ENCODE data around the gene HOXB7. TPM values are rescaled to one million over a fixed set of nuclear protein-coding genes. Genes with fewer than 3 reads are reported as not detected.

Gene HOXB7
- total and polyA plus RNA-seq, 2 of the 13 experiments (the other 11 are each of a cell fraction or from before 2014, with no cell fraction given): 0.04 TPM; not detected in 1

DNA sequence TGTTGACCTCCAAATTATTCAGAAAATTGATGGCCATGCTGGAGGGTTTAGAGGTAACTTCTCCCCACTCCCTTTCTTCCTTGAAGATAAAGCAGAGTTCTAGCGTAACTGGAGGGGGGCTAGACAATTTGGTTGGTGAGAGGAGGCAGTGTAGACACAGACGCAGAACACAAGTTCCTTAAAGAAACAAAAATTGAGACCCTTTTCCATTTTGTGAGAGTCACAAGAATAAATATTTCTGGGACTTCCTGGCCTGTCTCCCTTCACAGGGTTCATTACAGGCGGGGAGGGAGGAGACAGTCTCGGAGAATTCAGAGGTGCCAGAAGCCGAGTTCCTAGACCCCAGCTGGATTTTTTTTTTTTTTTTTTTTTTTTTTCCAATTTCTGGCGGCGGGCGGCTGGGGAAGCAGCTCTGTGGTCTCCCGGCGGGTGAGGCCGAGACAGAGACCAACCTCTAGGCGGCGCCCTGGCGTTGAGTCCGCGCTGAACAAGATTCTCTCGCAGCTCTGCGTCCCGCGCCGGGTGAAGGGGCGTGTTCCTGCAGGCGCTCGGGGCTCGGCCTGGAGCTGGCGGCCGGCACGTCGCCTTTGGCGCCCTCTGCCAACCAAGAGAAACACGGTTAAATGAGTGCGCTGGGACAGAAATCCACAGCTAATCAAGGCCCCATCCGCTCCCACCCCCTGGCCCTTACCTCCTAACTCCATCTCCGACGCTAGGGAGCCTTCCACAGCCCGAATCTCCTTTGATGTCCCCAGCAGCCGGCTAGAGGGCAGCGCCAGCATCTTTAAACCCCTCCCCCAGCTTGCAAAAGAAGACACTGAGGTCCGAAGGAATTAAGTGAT lies 25.6 kb upstream of the HOXB7 start (continued):
- 0 out of 2 replicates have a peak, but pooled peaks have one; percentile 35 for TF ChIP-seq POGK (CRISPR knock-in tag; conservative IDR thresholded peaks at IDR 0.05)
- no peak for TF ChIP-seq BRD4 (CRISPR knock-in tag; IDR thresholded peaks at IDR 0.05)
- TF ChIP-seq ZFP90 (CRISPR knock-in tag; IDR thresholded peaks at IDR 0.05; ENCODE audit: borderline replicate concordance): 0 out of 2 replicates have a peak, but pooled peaks have one; percentile 67
- no peak for TF ChIP-seq TARDBP (CRISPR knock-in tag; IDR thresholded peaks at IDR 0.05)
- no peak for TF ChIP-seq ZNF235 (CRISPR knock-in tag; IDR thresholded peaks at IDR 0.05; ENCODE audit: borderline replicate concordance)
- TF ChIP-seq TSC22D2 (CRISPR knock-in tag; IDR thresholded peaks at IDR 0.05; ENCODE audit: borderline replicate concordance): peak; percentile 71; the same call in 1 of the 2 replicates
- TF ChIP-seq E2F2 (CRISPR knock-in tag; IDR thresholded peaks at IDR 0.05; ENCODE audit: borderline replicate concordance): no peak; the same call in 1 of the 2 replicates
- TF ChIP-seq, protein P1, sequence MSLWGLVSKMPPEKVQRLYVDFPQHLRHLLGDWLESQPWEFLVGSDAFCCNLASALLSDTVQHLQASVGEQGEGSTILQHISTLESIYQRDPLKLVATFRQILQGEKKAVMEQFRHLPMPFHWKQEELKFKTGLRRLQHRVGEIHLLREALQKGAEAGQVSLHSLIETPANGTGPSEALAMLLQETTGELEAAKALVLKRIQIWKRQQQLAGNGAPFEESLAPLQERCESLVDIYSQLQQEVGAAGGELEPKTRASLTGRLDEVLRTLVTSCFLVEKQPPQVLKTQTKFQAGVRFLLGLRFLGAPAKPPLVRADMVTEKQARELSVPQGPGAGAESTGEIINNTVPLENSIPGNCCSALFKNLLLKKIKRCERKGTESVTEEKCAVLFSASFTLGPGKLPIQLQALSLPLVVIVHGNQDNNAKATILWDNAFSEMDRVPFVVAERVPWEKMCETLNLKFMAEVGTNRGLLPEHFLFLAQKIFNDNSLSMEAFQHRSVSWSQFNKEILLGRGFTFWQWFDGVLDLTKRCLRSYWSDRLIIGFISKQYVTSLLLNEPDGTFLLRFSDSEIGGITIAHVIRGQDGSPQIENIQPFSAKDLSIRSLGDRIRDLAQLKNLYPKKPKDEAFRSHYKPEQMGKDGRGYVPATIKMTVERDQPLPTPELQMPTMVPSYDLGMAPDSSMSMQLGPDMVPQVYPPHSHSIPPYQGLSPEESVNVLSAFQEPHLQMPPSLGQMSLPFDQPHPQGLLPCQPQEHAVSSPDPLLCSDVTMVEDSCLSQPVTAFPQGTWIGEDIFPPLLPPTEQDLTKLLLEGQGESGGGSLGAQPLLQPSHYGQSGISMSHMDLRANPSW (CRISPR knock-in tag; IDR thresholded peaks at IDR 0.05; ENCODE audit: borderline replicate concordance): no peak
- TF ChIP-seq HMG20A (CRISPR knock-in tag; IDR thresholded peaks at IDR 0.05; ENCODE audit: borderline replicate concordance): no peak
- TF ChIP-seq XRCC5 (optimal IDR thresholded peaks at IDR 0.05; ENCODE audit: low read length): peak; percentile 99
- TF ChIP-seq MZF1 (CRISPR knock-in tag; IDR thresholded peaks at IDR 0.05; ENCODE audit: borderline replicate concordance): no peak
- no peak for TF ChIP-seq ZNF737 (CRISPR knock-in tag; IDR thresholded peaks at IDR 0.05; ENCODE audit: borderline replicate concordance)
- TF ChIP-seq ZNF839 (CRISPR knock-in tag; IDR thresholded peaks at IDR 0.05; ENCODE audit: borderline replicate concordance): no peak
- TF ChIP-seq TCF7L2 (IDR thresholded peaks at IDR 0.05; ENCODE audit: low read depth, low read length): no peak
- TF ChIP-seq ZBTB44 (CRISPR knock-in tag; IDR thresholded peaks at IDR 0.05): 0 out of 2 replicates have a peak, but pooled peaks have one; percentile 52
- TF ChIP-seq FIP1L1 (IDR thresholded peaks at IDR 0.05; ENCODE audit: borderline replicate concordance, insufficient read depth, low read depth, low read length): no peak
- TF ChIP-seq HES4 (CRISPR knock-in tag; IDR thresholded peaks at IDR 0.05; ENCODE audit: borderline replicate concordance): no peak
- TF ChIP-seq KLF15 (CRISPR knock-in tag; IDR thresholded peaks at IDR 0.05; ENCODE audit: borderline replicate concordance): no peak
- TF ChIP-seq GTF3A (CRISPR knock-in tag; conservative IDR thresholded peaks at IDR 0.05): no peak
- peak; percentile 32; the same call in 1 of the 2 replicates for TF ChIP-seq ETV5 (CRISPR knock-in tag; IDR thresholded peaks at IDR 0.05; ENCODE audit: borderline replicate concordance)
- no peak for TF ChIP-seq ZNF761 (CRISPR knock-in tag; conservative IDR thresholded peaks at IDR 0.05)

Measured in HepG2 (cell line).